GM10847 (cell line): ENCODE measurements around the gene CENPP.

Source experiments
- POLR2A ChIP-seq: IDR thresholded peaks from 2 replicates; pipeline ENCODE4 v1.6.1; 2011; ENCODE audit not compliant: insufficient read length; ENCODE audit errors: extremely low read depth

CENPP gene

DNA sequence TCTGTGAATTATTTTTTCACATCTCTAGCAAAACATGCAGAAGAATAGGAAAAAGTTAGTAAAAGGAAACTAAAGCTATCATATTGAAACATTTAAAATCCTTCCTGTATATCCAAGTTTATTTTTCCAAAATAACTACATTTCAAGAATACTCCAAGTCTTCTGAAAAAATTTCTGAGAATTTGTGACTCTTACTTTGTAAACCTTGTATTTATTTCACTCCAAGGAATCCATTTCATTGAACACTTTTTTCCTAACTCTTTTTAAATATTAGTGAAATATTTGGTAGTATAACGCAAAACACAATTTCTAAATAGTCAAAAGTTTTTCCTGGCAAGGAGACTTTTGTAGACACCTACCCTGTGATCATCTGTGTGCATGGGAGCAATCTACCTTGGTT is 190.8 kb downstream of the CENPP start:
- TF ChIP-seq POLR2A, result no peak

DNA sequence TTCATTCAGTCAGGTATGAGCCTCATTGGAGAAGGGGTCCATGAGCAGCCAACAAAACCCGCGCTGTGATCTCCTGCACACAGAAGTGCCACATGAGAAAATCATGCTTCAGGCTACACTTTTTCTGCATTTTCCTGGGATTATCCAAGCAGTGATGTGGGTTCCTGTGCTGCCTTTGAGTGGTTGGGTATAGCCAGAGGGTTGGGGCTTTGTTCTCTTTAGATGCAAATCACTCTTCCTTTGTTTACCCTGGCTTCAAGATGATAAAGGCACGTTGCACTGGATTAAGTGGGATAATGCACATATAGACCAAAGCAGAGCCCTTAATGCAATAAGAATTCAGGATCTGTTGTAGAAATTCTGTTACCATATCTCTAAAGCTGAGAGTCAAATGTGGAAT is 191.3 kb downstream of the CENPP start:
- TF ChIP-seq POLR2A, result no peak

DNA sequence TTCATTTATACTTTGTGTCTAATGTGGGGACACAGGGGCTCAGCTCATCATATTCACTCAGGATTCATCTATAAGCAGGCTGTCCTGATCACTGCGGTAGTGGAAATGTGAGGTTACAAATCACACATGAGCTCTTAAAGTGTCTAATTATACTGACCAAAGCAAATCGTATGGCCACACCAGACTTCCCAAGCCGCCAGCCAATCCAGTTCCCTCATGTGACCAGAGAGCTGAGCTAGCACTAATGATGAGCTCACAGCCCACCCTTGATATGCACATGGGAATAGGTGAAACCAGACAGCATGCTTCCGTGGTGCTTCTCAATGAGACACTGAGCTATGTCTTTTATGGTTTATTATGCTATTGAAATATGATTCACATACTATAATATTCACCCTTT is 192.4 kb downstream of the CENPP start:
- TF ChIP-seq POLR2A, result no peak

DNA sequence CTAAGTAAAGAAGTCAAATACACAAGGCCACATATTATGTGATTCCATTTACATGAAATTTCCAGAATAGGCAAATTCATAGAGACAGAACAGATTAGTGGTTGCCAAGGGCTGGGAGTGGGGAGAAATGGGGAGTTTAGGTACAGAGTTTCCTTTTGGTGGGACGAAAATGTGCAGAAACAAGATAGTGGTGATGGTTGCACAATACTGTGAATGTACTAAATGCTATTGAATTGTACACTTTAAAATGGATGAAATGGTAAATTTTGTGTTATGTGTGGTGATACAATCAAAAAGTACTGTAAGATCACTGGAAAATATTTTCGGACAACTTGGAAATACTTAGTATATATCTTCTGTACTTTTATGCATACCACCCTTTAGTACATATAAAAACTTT is 195.1 kb downstream of the CENPP start:
- TF ChIP-seq POLR2A, result no peak

DNA sequence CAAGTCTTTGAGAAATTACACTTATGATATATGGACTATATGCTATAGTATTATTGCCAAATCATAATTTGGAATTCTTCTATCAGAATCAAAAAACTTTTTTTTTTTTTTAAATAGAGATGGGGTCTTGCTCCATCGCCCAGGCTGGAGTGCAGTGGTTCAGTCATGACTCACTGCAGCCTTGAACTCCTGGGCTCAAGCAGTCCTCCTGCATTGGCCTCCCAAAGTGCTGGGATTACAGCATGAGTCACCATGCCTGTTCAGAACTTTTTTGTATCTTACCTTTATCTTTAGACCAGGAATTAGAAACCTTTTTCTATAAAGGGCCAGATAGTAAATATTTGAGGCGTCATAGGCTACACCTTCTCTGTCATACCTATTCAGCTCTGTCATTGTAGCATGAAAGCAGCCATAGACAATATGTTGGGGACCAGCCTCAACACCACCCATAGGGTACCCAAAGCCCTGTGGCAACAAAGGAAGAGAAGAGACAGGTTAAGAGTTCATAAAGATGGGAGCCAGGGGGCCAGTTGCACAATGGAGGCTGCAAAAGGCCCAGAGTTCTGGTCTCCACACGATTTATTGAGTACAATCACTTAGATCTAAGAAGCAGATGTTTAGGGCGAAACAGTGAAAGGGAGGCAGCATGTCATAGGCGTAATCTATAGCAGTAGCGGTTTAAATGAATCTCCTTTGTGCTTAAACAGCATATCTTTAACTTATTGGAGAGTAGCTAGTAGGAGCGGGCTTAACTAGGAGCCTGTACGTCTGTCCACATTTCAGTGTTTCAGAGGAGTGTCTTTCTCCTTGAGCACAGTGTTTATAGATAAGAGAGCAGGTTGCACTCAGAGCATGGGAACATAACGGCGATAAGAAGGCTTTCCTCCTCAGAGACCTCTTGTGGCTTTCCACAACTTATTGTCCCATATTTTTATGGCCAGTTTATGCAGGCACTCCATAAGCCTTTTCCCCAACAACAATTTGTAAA is 197.5 kb downstream of the CENPP start:
- TF ChIP-seq POLR2A, result no peak

DNA sequence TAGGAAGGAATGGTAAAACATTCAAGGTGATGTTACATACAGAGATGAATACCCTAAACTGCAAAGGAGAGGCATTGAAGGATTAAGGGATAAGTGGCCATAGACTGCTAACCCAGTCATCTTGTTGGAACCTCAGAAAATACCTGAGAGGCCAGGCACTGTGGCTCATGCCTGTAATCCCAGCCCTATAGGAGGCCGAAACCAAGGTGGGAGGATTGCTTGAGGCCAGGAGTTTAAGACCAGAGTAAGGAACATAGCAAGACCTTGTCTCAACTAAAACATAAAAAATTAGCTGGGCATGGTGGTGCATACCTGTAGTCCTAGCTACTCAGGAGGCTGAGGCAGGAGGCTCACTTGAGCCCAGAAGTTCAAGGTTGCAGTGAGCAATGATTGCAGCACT is 199.1 kb downstream of the CENPP start:
- TF ChIP-seq POLR2A, result no peak

DNA sequence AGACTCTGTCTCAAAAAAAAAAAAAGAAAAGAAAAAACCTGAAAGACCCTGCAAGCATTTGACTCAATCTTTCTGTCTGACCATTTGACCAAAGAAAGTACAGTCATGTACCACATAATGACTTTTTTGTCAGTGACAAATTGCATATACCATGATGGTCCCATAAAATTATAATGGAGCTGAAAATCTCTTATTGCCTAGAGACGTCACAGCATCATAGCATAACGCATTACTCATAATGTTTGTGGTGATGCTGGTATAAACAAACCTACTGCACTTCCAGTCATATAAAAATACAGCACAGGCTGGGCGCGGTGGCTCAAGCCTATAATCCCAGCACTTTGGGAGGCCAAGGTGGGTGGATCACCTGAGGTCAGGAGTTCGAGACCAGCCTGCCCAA is 199.6 kb downstream of the CENPP start:
- no peak for TF ChIP-seq POLR2A

DNA sequence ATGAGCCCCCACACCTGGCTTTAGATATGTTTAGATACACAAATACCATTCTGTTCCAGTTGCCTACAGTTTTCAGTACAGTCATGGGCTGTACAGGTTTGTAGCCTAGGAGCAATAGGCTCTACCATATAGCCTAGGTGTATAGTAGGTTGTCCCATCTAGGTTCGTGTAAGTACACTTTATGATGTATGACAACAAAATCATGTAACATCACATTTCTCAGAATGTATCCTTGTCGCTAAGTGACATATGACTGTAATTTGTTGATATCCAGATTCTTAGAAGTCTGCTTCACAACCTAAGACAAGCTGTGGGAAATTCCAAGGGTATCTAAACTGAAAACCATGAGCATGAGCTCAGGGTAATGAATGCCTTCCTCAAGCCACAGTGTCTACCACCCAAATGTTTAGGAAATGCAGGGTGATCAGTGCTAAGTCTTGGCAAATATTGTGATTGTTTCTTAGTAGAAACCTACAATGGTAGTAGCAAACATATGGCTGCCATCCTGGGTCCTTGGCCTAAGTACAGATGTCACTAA is 201.6 kb downstream of the CENPP start:
- no peak for TF ChIP-seq POLR2A

DNA sequence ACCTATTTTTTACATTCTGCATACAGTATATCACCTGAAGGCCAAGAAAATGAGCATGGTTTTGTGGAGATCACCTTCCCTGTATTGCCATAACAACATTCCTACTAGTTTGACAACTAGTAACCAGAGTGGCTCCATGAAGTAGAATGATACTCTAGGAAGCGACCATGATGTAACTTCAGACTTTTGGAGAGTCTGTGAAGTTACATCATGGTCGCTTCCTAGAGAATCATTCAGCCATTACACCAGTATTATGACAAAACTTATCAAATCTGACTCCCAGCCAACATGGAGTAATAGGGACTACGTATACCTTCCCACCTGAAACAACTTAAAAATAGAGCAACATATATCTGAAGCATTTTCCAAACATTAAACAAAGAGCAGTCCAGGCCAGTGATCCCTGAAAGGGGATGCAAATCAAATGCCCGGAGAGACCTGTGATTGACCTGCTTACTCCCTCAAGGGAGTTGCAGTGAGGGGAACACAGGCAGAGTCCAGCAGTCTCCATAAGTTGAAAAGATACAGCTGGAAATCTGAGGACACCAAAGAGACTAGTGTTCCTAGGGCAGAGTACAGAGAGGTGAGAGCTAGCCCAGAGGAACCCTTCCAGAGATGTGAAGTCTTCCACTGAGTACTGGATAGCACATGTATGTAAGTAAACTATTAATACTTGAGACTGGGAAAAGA is 202.2 kb downstream of the CENPP start:
- no peak for TF ChIP-seq POLR2A

DNA sequence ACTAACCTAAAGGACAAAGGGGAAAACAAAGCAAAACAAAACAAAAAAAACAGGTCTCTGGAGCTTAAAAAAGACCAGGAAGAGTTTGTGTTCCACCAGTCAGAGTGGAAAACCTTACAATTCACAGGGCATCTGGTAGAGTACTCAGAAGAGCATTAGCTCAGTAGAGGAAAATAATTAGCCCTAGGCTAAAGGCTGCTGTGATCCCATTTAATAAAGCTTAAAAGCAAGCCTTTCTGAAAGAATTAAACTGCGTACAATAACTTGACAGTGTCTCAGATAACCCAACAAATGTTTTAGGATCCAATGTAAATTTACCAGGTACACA is 202.7 kb downstream of the CENPP start:
- TF ChIP-seq POLR2A, result no peak

DNA sequence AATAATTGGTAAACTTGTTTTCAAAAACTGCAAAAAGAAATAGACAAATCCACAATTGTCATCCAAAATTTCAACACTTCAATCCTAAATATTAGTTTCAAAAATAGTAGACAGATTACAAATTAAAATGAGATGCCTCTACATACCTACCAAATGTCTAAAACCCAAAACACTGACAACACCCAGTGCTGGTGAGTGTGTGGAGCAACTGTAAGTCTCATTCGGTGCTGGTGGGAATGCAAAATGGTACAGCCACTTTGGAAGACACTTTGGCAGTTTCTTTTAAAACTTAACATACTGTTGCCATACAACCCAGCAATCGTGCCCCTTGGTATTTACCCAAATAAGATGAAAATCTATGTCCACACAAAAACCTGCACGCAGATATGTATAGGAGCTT is 203.4 kb downstream of the CENPP start:
- no peak for TF ChIP-seq POLR2A

DNA sequence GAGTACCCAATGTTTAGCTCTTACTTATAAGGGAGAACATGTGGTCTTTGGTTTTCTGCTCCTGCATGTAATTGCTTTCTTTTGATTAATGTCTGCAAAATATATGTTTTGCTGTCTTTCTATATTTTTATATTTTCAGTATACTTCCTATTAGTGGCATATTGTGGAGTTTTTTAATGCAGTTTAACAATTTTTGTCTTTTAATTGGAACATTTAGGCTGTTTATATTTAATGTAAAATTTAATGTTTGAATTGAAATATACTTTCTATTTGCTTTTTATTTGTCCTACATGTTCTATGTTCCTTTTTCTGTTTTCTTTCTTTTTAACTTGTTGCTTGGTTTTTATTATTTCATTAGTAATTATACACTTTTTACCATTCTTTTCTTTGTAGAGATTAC is 205.1 kb downstream of the CENPP start:
- no peak for TF ChIP-seq POLR2A

DNA sequence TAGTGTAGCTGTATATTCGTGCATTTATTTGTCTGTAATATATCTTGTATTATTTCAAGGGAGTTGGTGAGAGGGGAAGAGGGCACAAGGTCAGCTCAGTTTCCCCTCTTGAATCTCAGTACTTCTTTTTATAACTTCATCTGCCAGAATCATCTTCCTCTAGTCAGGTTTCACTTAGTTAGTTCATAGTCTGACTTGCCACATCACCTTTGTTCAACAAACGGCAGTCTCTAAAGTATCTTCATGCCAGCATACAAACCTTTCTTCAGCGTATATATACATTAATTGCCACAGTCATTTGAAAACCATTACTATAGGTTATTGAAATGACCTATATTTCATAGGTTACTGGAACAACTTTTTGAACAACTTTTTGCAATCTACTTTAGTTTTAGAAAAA is 208.5 kb downstream of the CENPP start:
- no peak for TF ChIP-seq POLR2A

DNA sequence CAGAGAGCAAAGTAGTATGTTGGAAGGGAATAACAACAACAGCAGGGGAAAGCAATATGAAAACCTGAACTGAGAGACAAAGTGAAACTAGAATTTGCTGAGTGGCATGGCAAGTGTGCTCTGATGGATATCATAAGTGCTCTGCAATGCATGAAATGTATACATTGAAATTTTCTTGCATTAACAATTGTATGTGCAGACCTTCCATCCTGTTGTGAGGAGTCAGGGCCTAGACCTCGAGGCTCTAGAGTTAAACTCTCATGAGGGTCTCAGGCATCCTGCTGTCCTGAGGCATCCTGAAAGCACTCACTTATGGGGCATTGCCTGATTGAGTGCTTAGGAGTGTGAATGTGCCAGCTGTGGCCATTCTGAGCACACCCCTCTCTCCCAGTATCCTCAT is 208.9 kb downstream of the CENPP start:
- TF ChIP-seq POLR2A, result no peak

DNA sequence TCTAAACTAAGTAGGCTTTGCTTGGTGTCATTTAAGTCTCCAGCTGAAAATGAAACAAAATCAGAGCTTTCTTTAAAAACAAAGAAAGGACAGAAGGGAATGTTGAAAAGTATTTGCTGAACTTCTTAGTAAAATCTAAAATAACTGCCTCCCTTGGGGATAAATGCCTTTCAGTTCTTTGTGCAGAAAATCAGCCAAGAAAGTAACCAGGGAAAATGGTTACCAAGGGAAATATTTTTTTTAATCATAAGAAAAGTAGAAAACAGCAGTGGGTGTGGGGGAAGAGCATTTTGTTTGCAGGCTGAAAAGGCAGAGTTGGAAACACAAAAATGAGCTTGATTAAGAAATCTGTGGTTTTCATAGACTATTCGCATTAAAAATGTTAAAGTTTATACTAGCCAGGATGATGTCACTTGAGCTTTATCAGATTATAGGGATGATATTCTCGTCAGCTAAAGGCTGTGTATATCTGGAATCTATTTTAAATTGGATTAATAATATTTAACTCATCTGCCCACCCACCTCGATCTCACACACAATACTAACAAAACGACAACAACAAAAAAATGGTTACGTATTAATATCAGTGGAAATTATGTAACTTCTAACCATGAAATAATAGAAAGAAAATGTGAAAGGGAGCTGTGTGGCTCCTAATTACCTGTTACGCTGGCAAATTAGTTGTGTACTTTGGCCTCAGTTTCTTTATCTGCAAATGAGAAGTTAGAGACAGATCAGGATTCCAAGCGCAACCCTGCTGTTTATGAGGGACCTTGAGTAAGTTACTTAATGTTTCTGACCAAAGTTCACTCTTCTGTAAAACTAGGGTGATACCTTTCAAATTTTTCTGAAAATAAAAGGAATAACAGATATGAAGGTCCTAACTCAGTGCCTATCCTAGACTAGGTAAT is 210.4 kb downstream of the CENPP start, which contains the start of gene ECM2:
TSS of gene ECM2 (minus strand) at position 51 of the 911 bp plus-strand sequence. CDS start 13,124 bp downstream, outside the sequence.
- TF ChIP-seq POLR2A, result no peak
